GM18951 (cell line): ENCODE results near the gene GPR152.
"Not testable (repeated sequence)": the region's sequence is repeated elsewhere in the genome, so short reads cannot be mapped to it uniquely, and the experiment has no call there.

Experiments used
- POLR2A ChIP-seq: IDR thresholded peaks from 4 replicates; pipeline ENCODE4 v1.6.1; 2011; ENCODE audit warnings: mild to moderate bottlenecking; ENCODE audit not compliant: insufficient read length, insufficient read depth; ENCODE audit errors: extremely low read depth
- in situ Hi-C: fragments of 300-500 bp; cut with MboI; formaldehyde crosslinking; loops from one replicate; pipeline ENCODE4 v1.12.0; 2022; ENCODE audit warnings: low sequenced_read_pairs, mixed read lengths, inconsistent platforms; ENCODE audit not compliant: unreplicated experiment

The GPR152 gene

DNA sequence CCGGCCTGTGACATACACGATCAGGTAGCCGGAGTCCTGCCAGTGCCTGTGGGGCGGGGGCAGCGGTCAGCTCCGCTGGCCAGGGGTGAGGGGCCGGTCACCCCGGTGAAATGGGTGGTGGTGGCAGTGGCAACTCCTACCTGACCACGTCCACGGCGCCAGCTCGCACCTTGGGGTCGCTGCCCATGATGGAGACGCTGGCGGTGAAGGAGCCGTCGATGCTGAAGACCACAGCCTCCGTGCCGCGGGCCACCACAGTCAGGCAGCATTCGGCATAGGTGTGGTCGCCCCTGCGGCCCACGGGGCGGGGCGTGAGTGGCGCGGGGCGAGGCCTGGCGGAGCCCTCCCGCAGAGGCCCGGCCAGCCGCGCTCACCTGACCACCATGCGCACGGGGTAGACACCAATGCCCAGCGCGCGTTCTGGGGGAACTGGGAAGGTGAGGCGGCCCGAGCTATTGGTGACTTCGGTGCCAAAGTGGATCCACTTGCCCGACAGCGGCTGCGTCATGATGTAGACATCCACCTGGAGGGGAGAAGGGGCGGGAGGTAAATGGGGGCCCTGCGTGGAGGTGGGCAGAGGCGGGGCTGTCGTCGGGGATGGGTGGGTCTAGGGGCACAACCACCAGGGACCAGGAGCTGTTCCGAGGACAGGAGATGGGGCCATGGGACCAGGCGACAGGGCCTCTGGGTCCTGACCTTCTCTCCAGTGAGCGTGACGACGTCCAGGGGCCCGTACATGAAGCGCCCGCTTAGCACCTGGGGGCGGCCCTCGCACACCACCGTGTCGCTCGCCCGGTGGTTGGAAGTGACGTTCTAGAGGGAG is 41.2 kb upstream of the GPR152 start:
- no peak for TF ChIP-seq POLR2A
- in situ Hi-C loops: no loop called here

DNA sequence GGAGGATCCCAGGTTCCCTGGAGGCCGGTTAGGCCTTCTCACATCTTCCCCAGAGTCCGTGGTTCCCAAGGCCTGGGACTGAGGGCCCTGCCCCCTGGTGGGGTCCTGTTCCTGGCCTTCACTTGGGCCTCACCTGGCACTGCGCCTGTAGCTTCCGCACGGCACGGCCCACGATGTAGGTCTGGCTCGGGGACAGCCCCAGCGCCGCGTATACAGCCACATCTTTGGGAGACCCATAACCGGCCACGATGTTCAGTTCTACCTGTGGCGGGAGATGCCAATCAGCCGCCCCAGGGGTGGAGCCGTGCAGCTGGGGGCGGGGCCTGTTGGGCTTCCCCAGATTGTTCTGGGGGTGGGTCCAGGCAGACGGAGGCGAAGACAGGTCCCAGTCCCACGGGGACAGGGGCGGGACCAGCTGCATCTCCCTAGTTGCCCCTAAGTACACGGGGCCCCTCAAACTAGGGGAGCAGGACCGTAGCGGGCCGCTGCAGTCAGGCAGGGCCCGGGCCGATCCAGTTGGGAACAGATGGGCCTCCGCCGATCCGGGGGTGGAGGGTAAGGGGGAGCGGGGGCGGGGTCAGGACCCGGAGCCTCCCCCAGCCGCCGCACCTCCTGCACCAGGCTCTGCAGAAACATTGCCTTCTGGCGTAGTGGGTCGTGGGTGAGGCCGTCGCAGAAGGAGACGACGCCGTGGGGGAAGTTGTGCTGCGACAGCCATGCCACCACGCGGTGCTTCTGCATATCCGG is 40.4 kb upstream of the GPR152 start:
- in situ Hi-C loops: no loop called here
- TF ChIP-seq POLR2A: no peak

DNA sequence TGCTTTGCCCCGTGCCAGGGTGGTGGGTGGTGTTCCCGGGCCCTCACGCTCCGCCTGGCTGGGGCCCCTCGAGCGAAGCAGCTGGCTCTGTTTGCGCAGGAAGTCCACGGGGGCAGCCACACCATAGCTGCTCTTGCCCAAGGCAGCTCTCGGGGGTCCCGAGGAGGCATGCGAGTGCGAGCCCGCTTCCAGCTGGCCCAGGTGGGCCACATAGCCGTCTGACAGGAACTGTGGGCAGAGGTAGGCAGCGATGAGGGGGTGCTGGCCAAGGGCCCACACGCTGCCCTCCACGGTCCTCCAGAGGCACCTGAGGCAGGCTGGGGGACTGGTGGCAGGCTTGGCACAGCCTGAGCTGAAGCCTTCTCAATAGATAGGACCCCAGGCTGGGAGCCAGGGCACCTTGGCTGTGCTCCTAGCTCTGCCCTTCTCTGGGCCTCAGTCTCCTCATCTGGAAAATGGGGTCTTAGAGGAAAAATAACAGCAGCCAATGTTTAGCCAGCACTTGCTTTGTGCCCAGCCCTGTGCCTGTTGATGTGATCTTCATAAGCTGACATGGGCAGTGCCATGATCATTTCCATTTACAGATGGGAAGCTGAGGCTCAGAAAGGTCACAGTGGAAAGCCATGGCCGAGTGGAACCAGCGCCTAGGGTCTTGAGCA is 39.7 kb upstream of the GPR152 start:
- TF ChIP-seq POLR2A: no peak
- in situ Hi-C loops: no loop called here

DNA sequence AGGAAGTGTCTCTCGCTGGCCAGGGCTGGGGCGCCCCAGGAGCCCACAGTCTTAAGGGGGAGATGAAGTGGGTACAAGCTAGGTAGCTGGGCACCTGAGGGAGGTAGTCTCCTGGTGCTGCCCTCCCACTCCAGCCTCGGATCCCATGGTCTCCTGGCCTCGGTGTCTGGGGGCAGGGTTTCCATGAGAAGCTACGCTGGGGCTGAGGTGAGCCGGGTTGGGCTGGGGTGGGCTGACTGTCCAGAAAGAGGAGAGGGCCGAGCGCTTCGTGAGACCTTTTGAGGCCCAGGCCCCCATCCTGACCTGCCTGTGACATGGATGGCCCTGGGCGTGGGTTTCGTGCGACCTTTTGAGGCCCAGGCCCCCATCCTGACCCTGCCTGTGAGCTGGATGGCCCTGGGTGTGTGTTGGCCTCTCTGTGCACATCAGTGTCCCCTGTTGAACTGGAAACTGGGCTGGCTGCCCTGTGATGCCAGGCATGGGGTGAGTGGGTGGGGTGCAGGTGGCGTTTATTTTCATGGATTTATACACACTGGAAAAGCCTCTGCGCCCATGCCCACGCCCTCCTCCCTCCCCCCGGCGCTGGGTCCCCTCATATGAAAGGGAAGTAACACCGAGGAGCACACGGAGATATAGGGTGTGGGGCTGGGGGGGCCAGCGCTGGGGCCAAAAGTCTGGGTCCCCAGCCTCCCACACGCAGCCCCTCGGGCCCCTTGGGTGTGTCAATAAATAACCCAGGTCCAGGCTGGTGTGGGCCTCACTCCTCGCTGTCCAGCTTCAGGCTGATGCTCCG is 38.9 kb upstream of the GPR152 start:
- no peak for TF ChIP-seq POLR2A
- in situ Hi-C loops: no loop called here

DNA sequence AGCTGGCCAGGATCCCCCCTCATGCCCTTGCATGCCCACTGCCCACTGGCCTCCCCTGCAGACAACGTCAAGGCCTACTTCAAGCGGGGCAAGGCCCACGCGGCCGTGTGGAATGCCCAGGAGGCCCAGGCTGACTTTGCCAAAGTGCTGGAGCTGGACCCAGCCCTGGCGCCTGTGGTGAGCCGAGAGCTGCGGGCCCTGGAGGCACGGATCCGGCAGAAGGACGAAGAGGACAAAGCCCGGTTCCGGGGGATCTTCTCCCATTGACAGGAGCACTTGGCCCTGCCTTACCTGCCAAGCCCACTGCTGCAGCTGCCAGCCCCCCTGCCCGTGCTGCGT is 38.2 kb upstream of the GPR152 start:
- in situ Hi-C loops: no loop called here
- no peak for TF ChIP-seq POLR2A

DNA sequence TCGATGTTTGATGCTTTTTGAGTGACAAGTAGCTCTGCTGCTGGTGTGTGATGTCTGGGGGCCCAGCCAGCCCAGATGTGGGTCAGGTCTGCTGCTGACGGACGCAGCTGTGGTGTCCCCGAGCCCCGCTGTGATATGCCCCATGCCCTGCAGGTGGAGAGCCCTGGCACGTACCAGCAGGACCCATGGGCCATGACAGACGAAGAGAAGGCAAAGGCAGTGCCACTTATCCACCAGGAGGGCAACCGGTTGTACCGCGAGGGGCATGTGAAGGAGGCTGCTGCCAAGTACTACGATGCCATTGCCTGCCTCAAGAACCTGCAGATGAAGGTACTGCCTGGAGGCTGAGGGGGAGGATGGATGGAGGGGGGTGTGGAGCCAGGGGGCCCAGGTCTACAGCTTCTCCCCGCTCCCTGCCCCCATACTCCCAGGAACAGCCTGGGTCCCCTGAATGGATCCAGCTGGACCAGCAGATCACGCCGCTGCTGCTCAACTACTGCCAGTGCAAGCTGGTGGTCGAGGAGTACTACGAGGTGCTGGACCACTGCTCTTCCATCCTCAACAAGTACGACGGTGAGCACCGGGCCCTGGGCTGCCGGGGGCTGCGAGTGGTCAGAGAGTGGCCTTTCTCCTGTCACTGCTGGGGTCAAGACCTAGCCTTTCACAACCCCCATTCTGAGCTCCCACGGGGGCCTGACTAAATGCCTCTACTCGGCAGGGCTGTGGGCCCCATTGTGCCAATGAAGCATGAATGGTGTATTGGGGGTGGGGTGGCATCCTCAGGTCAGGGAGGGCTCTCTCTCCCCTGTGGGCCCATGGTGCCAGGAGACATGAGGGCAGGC is 37.6 kb upstream of the GPR152 start:
- TF ChIP-seq POLR2A: peak; percentile 7
- in situ Hi-C loops: no loop called here

DNA sequence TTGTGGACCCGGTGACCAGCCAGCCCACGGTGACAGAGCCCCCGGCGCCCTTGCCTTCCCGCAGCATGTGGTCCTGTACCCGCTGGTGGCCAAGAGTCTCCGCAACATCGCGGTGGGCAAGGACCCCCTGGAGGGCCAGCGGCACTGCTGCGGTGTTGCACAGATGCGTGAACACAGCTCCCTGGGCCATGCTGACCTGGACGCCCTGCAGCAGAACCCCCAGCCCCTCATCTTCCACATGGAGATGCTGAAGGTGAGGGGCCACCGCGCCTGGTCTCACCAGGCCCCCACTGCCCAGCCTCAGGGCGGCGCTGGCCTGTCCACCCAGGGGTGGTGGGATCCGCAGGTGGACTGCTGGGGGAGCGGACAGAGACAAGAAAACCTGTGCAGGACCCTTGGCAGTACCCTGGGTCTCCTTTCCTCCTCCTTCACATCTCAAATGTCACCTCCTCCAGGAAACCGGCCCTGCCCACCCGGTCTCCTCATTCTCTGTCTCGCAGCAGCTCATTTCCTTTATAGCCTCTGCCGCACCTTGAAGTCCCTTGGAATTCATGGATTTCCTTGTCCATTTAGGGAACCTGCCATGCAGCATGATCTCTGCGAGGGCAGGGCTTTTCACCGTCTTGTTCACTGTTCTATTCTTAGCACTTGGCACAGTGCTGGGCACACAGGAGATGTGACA is 36.8 kb upstream of the GPR152 start:
- TF ChIP-seq POLR2A: no peak
- in situ Hi-C loops: no loop called here

DNA sequence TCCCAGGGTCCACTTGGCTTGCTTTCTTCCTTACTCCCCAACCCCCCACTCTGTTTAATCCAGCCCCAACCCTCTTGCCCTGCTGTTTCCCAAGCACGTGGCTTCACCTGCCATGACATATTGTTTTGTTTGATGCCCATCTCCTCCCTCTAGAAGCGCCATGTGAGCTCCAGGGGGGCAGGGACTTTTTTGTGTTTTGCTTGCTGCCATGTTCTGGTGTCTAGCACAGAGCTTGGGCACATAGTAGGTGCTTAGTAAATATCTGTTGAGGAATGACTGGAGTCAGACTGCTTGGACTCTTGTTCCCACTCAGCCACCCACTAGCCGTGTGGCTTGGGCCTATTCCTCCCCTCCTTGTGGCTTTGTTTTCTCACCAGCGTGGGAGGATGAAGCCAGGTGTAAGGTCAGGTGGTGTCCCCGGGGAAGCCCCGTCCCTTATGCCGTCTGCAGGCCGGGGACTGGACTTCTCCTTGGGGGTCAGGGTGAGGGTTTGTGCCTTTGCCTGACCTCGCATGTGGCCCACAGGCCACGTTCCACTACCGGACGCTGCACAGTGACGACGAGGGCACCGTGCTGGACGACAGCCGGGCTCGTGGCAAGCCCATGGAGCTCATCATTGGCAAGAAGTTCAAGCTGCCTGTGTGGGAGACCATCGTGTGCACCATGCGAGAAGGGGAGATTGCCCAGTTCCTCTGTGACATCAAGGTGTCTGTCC is 34.1 kb upstream of the GPR152 start:
- in situ Hi-C loops: no loop called here
- no peak for TF ChIP-seq POLR2A

DNA sequence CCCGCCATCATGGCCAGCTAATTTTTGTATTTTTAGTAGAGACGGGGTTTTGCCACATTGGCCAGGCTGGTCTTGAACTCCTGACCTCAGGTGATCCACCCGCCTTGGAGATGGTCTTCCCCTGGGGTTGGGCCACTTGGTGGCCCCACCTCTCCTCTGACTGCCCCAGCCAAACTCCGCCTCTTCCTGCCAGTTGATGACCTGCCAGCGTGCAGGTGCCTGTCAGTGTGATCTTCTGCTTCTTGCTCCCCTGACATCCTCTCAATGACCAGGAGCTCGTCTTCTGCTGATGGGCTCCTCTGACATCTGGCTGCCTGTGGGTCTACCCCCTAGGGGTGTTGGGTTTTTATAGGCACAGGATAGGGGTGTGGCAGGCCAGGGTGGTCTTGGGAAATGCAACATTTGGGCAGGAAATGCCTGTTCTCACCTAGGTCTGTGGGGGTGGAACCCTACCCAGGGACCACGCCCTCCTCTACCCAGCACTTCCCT is 33.4 kb upstream of the GPR152 start:
- TF ChIP-seq POLR2A: peak; percentile 59
- in situ Hi-C loops: not testable (repeated sequence)

DNA sequence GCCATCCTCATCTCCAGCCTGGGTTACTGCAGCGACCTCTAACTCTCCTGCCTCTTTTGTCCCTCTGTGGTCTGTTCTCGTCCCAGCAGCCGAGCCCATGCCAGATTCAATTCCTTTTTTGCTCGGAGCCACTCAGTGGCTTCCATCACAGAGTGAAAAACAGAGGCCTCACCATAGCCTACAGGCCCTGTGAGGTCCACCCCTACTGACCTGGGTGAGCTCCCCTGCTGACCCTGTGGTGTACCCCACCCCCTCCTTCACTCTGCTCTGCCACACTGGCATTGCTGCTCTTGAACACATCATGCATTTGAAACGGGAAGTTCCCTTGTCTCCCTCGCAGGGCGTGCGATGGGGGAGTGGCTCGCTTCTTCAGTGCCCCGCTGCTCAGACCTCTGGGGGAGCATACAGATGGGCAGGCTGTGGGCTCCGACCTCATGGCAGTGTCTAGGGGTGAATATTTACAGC is 32.4 kb upstream of the GPR152 start:
- in situ Hi-C loops: no loop called here

DNA sequence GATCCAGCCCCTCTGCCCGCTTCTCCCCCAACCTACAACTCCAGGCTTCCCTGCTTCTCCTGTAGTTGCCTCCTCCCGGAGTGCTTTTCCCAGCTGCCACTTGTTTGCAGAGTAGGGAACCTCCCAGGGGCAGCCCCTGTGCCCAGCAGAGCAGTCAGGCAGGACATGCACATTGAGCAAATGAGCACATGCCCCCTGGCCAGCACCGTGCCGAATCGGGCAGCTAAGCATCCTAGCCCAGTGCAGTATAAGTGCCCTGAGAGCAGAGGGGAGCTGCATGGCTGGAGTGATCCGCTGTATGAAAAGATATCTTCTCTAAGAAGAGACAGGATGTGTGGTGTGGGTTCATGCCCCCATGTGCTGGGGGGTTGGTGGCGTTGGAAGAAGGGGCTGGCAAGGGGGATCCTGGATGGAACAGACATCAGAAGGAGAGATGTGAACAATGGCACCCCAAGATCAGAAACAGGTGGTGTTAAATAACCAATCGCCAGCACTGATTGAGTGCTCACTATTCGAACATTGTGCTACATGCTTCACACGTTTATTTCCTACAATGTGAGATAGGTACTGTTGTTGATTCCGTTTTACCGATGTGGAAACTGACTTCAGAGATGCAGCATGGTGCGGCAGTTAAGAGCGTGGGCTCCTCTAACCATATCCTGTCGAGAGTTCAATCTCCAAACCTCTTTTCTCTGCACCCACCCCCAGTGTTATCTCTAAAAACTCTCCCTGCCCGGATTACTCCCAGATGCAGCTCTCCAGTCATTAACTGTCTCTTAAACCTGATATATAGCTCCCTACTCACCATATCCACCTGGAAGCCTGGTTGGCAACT is 31.5 kb upstream of the GPR152 start:
- in situ Hi-C loops: no loop called here
- TF ChIP-seq POLR2A: no peak

More for the DNA sequence above, 32.4 kb upstream of the GPR152 start:
- TF ChIP-seq POLR2A: peak; percentile 48
